Stomach (tissue), 9 donors: Measurements from ENCODE around the gene CCDC107. TPM values are rescaled to one million over a fixed set of nuclear protein-coding genes. Genes with fewer than 3 reads are reported as not detected.

Experiments used
- DNase-seq, 2 donors: peaks; one replicate each; pipeline versions ENCODE4 v3.0.0 to v3.0.0-alpha.2; 2013 to 2019
- H3K27ac ChIP-seq, 5 donors: fragments of 200-600 bp in 4 of 5; sonication (generic) in 4 of 5; one replicate each; pipeline ENCODE4 v1.5.1; 2013 to 2019; ENCODE audit warnings: mild to moderate bottlenecking in 1 of 5, moderate library complexity in 1 of 5
- H3K27me3 ChIP-seq, 3 donors: fragments of 200-600 bp; sonication (generic); one replicate each; pipeline ENCODE4 v1.5.1; 2017 to 2019; ENCODE audit warnings: mixed run types in 1 of 3
- H3K36me3 ChIP-seq, 4 donors: fragments of 200-600 bp; sonication (generic); 1 replicate in 3 of 4; 2 replicates in 1 of 4; pipeline ENCODE4 v1.5.1; 2016 to 2019
- H3K4me1 ChIP-seq, 4 donors: fragments of 200-600 bp; sonication (generic); one replicate each; pipeline ENCODE4 v1.5.1; 2016 to 2019
- H3K4me3 ChIP-seq, 4 donors: fragments of 200-600 bp; sonication (generic) in 3 of 4; one replicate each; pipeline ENCODE4 v1.5.1; 2016 to 2019; ENCODE audit warnings: mild to moderate bottlenecking in 1 of 4
- H3K9me3 ChIP-seq, 4 donors: fragments of 200-600 bp; sonication (generic); one replicate each; pipeline ENCODE4 v1.5.1; 2016 to 2019
- EP300 ChIP-seq: sonication (generic); formaldehyde crosslinking; IDR thresholded peaks from one replicate; pipeline ENCODE4 v1.6.1; 2017; ENCODE audit warnings: antibody characterized with exemption
- POLR2A ChIP-seq, 4 donors: fragments of 450-650 bp; IDR thresholded peaks; one replicate each; pipeline ENCODE4 v1.6.1; 2016; ENCODE audit warnings: antibody characterized with exemption in 4 of 4, control low read depth in 2 of 4, mild to moderate bottlenecking in 1 of 4, moderate library complexity in 1 of 4
- POLR2AphosphoS5 ChIP-seq, 3 donors: sonication (generic); formaldehyde crosslinking; IDR thresholded peaks; one replicate each; pipeline ENCODE4 v1.6.1; 2016; ENCODE audit warnings: antibody characterized with exemption in 3 of 3
- WGBS, 5 donors: extraction: QIAGEN DNeasy Blood & Tissue Kit in 3 of 5; methylation state at CpG; one replicate each; pipeline versions ENCODE4 v1.1.5 to v1.1.7; 2013 to 2018; 5-methylcytosine and 5-hydroxymethylcytosine counted together
- intact Hi-C: fragments of 100-400 bp; cut with DNase I; formaldehyde crosslinking; loops from one replicate; pipeline ENCODE4 v1.15.1; 2023; ENCODE audit warnings: low total_unique reads
- polyA plus RNA-seq, 3 donors: library from polyadenylated mRNA; stranded (reverse); fragments of 200-250 nt; gene quantifications; one replicate each; pipeline ENCODE4 v1.2.3, GENCODE V29; 2013
- total RNA-seq, 5 donors: library from RNA; depleted of rRNA; stranded (reverse); fragments of >200 nt; gene quantifications; one replicate each; pipeline versions ENCODE4 v1.1.0 to v1.2.3, GENCODE V29; 2014 to 2016
- TF ChIP-seq, protein P1 (sequence below), 7 experiments: fragments of 450-650 bp in 4 of 7; fragments of 200-600 bp in 3 of 7; sonication (generic) in 3 of 7; IDR thresholded peaks; one replicate each; pipeline ENCODE4 v1.5.1; 2016 to 2019; ENCODE audit warnings: antibody characterized with exemption in 7 of 7, control low read depth in 2 of 7, mild to moderate bottlenecking in 1 of 7
- donor health status: healthy with polysubstance abuse.
- donor health status: Bipolar disorder and iron deficiency.
- donor health status: healthy.

Gene CCDC107
- total and polyA plus RNA-seq, 8 donors: 15.6 to 104 (median 44.3) TPM

DNA sequence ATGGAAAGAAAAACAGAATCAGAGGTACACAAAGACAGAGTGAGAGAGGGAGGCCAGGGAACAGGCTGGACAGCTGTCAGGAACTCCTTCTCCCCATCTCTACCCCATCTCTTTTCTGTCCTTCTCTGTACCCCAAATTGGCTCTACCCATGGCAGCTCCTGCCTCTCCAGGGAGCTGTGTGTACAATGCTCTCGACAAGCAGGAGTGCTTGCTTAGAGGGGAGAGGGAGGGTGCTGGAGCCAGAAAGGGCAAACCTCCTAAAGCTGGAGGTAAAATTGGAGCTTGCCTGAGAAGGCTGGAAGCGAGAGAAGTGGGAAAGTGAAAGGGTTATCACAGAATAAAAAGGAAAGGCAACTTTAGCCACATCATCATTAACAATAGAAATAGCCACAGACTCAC, 25.2 kb downstream of the CCDC107 start:
- TF ChIP-seq POLR2AphosphoS5 (IDR thresholded peaks at IDR 0.05): no peak
- TF ChIP-seq POLR2A (IDR thresholded peaks at IDR 0.05): no peak
- Histone ChIP-seq H3K4me1 (peaks cover 19 to 97% (median 67%) of the 10 kb centered on the region in 4 donors), H3K27ac (peak overlapping the region; percentile 10 to 97 (median 92)), H3K4me3 (peak overlapping the region in 1 of 4 donors; percentile 67), H3K36me3 (peaks cover 36 to 69% (median 53%) of the 10 kb centered on the region in 4 donors), H3K27me3 (no peaks in the 10 kb centered on the region), H3K9me3 (no peaks in the 10 kb centered on the region)
- no peak for DNase-seq
- intact Hi-C loops: no loop called here
- WGBS, 5 donors: 27 to 45% (median 36%) methylated on average over 2 of the region's 2 CpGs

DNA sequence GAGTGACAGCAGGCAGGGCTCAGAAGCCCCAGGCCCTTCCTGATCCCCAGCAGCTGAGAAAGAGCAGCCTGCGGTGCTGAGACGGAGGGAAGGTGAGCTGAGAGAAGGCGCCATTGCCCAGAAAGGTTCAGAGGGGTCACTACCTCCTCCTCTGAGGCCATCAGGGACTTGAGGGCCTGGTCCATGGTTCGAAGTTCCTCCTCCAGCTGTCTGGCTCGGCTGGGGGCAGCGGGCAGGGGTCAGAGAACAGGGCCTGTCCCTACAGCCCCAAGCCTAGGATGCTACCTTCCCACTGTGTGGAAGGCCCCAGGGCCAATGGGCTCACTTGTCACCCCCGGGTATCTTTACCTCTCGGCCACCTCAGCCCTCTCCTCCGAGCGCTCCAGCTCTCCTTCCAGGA, 26.8 kb downstream of the CCDC107 start:
- TF ChIP-seq POLR2AphosphoS5 (IDR thresholded peaks at IDR 0.05): peak in 2 of 3 donors; percentile 2 to 4
- TF ChIP-seq, protein P1, sequence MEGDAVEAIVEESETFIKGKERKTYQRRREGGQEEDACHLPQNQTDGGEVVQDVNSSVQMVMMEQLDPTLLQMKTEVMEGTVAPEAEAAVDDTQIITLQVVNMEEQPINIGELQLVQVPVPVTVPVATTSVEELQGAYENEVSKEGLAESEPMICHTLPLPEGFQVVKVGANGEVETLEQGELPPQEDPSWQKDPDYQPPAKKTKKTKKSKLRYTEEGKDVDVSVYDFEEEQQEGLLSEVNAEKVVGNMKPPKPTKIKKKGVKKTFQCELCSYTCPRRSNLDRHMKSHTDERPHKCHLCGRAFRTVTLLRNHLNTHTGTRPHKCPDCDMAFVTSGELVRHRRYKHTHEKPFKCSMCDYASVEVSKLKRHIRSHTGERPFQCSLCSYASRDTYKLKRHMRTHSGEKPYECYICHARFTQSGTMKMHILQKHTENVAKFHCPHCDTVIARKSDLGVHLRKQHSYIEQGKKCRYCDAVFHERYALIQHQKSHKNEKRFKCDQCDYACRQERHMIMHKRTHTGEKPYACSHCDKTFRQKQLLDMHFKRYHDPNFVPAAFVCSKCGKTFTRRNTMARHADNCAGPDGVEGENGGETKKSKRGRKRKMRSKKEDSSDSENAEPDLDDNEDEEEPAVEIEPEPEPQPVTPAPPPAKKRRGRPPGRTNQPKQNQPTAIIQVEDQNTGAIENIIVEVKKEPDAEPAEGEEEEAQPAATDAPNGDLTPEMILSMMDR (IDR thresholded peaks at IDR 0.05): no peak
- Histone ChIP-seq H3K9me3 (no peaks in the 10 kb centered on the region), H3K27me3 (no peaks in the 10 kb centered on the region), H3K4me1 (peaks cover 10 to 97% (median 75%) of the 10 kb centered on the region in 4 donors), H3K36me3 (peaks cover 36 to 66% (median 54%) of the 10 kb centered on the region in 4 donors), H3K4me3 (peak overlapping the region; percentile 65 to 75 (median 70)), H3K27ac (peak overlapping the region in 4 of 5 donors; percentile 14 to 97 (median 94))
- WGBS, 5 donors: 85 to 98% (median 94%) methylated on average over 9 to 10 of the region's 10 CpGs
- no peak for DNase-seq
- intact Hi-C loops: no loop called here

DNA sequence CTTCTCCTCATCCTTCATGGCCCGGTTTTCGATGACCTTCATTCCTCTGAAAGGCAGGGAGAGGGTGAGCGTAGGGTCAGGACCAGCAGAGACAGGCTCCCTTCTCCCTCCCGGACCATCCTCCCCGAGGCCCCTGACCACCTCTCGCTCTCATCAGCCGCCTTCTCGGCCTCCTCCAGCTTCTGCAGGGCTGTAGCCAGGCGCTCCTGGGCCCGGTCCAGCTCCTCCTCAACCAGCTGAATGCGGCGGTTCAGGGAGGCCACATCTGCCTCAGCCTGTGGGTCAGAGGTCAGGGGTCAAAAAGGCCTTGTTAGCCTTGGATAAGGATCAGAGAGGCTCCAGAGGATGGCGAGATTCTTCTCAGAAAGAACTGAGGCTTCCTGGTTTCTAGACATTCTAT, 27.4 kb downstream of the CCDC107 start:
- Histone ChIP-seq H3K27ac (peak overlapping the region in 4 of 5 donors; percentile 14 to 97 (median 94)), H3K36me3 (peaks cover 36 to 65% (median 51%) of the 10 kb centered on the region in 4 donors), H3K9me3 (no peaks in the 10 kb centered on the region), H3K4me3 (peak overlapping the region; percentile 65 to 75 (median 70)), H3K27me3 (no peaks in the 10 kb centered on the region), H3K4me1 (peaks cover 8 to 96% (median 75%) of the 10 kb centered on the region in 4 donors)
- intact Hi-C loops: no loop called here
- DNase-seq: no peak
- WGBS, 5 donors: 73 to 79% (median 75%) methylated on average over 13 of the region's 13 CpGs
- TF ChIP-seq POLR2AphosphoS5 (IDR thresholded peaks at IDR 0.05) (peak in 1 of 3 donors; percentile 0), EP300 (no peak)

DNA sequence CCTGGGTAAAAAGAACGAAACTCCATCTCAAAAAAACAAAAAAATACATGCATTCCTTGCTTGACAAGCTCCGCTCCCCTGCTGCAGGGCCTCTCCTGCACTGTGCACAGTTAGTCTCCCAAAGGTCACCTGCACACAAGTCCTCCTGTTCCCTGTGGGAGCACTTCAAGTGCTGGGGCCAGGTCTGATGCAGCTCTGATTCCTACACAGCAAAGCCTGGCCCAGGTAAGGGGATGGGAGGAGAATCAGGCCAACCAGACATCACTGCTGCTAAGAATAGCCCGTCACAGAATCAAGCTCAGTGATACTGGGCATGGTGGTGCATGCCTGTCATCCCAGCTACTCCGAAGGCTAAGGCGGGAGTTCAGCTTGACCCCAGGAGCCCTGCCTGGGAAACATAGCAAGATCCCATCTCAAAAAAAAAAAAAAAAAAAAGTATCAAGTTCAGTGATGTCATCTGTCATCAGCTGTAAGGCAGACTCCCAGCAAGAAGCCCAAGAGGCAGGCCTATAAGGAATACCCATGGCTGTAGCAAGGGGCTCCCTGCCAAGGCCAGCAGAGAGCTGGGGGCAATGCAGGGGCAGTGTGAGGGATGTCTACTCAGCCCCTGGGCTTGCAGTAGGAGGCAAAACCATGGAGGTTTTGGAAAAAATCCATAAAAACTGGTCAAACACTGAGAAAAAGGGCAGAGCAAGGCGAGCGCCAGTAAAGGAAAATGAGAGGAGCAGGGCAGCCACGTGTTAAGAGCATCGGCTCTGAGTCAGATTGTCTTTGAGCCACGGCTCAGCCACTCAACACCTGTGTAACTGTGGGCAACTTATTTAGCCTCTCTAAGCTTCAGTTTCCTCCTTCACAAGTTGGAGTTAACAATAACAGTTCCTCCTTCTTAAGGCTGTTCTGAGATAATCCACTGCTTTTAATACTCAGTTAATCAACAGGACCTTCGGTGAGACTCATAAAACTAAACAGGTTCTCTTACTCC, 28.4 kb downstream of the CCDC107 start:
- TF ChIP-seq POLR2A (IDR thresholded peaks at IDR 0.05) (no peak), POLR2AphosphoS5 (IDR thresholded peaks at IDR 0.05) (peak in 2 of 3 donors; percentile 2 to 28)
- Histone ChIP-seq H3K4me1 (peaks cover 6 to 90% (median 72%) of the 10 kb centered on the region in 4 donors), H3K4me3 (peak overlapping the region; percentile 65 to 75 (median 70)), H3K36me3 (peaks cover 36 to 65% (median 48%) of the 10 kb centered on the region in 4 donors), H3K9me3 (no peaks in the 10 kb centered on the region), H3K27me3 (no peaks in the 10 kb centered on the region), H3K27ac (peak overlapping the region in 4 of 5 donors; percentile 92 to 97 (median 96))
- intact Hi-C loops: no loop called here
- 56 to 75% (median 66%) methylated on average over 11 of the region's 11 CpGs for WGBS, 5 donors
- peak in 1 of 2 donors; percentile 44 for DNase-seq

DNA sequence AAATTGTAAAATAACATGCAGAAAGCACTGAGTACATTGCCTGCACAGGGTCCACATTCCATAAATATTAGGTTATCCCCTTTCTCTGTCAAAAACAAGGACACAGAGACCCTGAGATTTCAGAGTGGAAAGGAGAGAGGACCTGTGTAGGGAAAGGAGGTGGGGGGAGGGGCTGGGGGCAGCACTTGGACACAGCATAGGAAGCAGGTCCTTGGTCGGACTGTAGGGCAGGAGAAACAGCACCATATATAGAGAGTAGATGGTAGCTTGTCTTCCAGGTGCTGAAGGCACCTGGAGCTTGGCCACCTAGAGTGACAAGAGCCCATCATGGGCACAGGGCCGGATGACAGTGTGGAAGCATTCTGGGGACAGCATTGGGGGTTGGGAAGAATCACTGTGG, 29.2 kb downstream of the CCDC107 start:
- H3K36me3 ChIP-seq: peaks cover 34 to 59% (median 45%) of the 10 kb centered on the region in 4 donors
- peak overlapping the region in 4 of 5 donors; percentile 92 to 97 (median 96) for H3K27ac ChIP-seq
- intact Hi-C loops: no loop called here
- DNase-seq: no peak
- 55 to 83% (median 74%) methylated on average over 2 of the region's 2 CpGs for WGBS, 5 donors
- peaks cover 6 to 88% (median 69%) of the 10 kb centered on the region in 4 donors for H3K4me1 ChIP-seq
- H3K27me3 ChIP-seq: no peaks in the 10 kb centered on the region
- peak overlapping the region; percentile 65 to 75 (median 70) for H3K4me3 ChIP-seq
- no peaks in the 10 kb centered on the region for H3K9me3 ChIP-seq
- TF ChIP-seq POLR2AphosphoS5 (IDR thresholded peaks at IDR 0.05): no peak
- TF ChIP-seq, protein P1 (IDR thresholded peaks at IDR 0.05): no peak
- no peak for TF ChIP-seq POLR2A (IDR thresholded peaks at IDR 0.05)
- no peak for TF ChIP-seq EP300
